ENCODE measurements around the gene RAI1. TPM values are rescaled to one million over a fixed set of nuclear protein-coding genes. Genes with fewer than 3 reads are reported as not detected.
A peak's percentile ranks its signal among the peaks of the same experiment; 100 is the strongest.

The RAI1 gene
- total and polyA plus RNA-seq, 10 donors: 5.4 to 61.9 (median 35.2) TPM

DNA sequence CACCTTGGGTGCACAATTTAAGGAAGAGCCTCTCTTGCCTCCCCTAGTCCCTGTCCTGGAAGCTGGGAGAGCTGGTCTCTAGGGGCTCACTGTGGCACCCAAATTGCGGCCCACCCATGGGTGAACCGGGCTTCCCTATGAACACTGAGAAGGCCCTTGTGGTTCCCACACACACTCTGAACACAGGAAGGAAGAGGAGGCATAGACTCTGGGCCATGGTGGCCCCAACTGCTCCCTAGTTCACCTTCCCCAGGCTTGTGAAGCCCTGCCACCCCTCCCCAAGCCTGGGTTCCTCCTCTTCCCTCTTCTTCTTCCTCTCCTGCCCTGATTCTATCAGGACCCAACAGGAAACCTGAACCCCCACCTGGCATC lies 145.1 kb downstream of the RAI1 start:
- Histone ChIP-seq H3K36me3 (peaks cover 0 to 19% (median 2%) of the 10 kb centered on the region in 6 donors), H3K4me1 (peaks cover 28 to 94% (median 61%) of the 10 kb centered on the region in 6 donors), H3K9me3 (no peaks in the 10 kb centered on the region), H3K4me3 (no peak overlapping the region), H3K27me3 (replicated peaks in 1 of 7) (no peaks in the 10 kb centered on the region), H3K27ac (peak overlapping the region in 4 of 8 donors; percentile 57 to 84 (median 77))
- DNase-seq: no peak
- WGBS, 5 donors: 14 to 75% (median 35%) methylated on average over 2 of the region's 2 CpGs
- intact Hi-C loops (cut with DNase I; ENCODE audit: low total_unique reads): no loop called here
- no peak for TF ChIP-seq POLR2A (IDR thresholded peaks at IDR 0.05)
- TF ChIP-seq, protein P1, sequence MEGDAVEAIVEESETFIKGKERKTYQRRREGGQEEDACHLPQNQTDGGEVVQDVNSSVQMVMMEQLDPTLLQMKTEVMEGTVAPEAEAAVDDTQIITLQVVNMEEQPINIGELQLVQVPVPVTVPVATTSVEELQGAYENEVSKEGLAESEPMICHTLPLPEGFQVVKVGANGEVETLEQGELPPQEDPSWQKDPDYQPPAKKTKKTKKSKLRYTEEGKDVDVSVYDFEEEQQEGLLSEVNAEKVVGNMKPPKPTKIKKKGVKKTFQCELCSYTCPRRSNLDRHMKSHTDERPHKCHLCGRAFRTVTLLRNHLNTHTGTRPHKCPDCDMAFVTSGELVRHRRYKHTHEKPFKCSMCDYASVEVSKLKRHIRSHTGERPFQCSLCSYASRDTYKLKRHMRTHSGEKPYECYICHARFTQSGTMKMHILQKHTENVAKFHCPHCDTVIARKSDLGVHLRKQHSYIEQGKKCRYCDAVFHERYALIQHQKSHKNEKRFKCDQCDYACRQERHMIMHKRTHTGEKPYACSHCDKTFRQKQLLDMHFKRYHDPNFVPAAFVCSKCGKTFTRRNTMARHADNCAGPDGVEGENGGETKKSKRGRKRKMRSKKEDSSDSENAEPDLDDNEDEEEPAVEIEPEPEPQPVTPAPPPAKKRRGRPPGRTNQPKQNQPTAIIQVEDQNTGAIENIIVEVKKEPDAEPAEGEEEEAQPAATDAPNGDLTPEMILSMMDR (IDR thresholded peaks at IDR 0.05 in 8 of 11, conservative IDR thresholded peaks at IDR 0.05 in 3 of 11): no peak
- TF ChIP-seq POLR2AphosphoS5 (IDR thresholded peaks at IDR 0.05): no peak

DNA sequence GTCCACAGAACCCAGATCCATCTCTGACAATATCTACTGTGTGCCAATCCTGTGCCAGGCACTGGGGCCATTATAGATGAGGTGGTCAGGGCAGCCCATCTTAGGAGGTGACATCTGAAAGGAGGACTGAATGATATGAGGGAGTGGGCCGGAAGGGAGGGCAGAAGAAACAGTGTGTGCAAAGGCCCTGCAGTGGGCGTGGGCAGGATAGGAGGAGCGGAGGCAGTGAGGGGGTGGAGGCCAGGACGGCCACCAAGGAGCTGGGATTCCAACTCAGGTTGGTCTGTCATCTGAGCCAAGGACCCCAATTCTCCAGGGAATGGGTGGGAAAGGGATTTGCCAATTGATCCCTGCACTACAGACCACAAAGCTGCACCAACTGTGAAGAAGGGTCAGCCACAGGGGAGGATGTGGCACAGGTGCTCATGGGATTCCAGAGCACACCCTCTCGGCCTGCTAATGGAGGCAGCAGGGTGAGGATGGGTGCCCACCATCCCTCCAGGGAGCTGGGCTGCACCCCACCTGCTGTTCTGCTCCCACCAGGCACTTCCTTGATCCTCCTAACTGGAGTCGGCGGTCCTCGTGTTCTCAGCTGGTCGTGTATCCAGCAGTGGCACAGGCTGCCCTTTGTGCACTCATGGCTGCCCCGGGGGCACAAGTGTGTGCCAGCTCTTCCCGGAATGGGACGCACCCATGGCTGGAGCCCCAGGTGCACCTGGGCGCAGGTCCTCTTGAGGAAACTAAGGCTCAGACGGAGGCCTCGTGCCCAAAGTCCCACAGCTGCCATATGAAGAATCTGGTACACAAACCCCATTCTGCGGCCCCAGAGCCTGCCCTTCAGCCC lies 145.9 kb downstream of the RAI1 start:
- Histone ChIP-seq H3K9me3 (no peaks in the 10 kb centered on the region), H3K36me3 (peaks cover 0 to 28% (median 2%) of the 10 kb centered on the region in 6 donors), H3K27ac (peak overlapping the region in 3 of 8 donors; percentile 57 to 84 (median 82)), H3K4me3 (no peak overlapping the region), H3K27me3 (replicated peaks in 1 of 7) (no peaks in the 10 kb centered on the region), H3K4me1 (peaks cover 28 to 94% (median 61%) of the 10 kb centered on the region in 6 donors)
- no peak for DNase-seq
- WGBS, 5 donors: 86 to 94% (median 92%) methylated on average over 8 to 16 of the region's 16 CpGs
- intact Hi-C loops (cut with DNase I; ENCODE audit: low total_unique reads): no loop called here
- TF ChIP-seq POLR2AphosphoS5 (IDR thresholded peaks at IDR 0.05) (peak in 1 of 3 donors; percentile 12), POLR2A (IDR thresholded peaks at IDR 0.05) (no peak)

DNA sequence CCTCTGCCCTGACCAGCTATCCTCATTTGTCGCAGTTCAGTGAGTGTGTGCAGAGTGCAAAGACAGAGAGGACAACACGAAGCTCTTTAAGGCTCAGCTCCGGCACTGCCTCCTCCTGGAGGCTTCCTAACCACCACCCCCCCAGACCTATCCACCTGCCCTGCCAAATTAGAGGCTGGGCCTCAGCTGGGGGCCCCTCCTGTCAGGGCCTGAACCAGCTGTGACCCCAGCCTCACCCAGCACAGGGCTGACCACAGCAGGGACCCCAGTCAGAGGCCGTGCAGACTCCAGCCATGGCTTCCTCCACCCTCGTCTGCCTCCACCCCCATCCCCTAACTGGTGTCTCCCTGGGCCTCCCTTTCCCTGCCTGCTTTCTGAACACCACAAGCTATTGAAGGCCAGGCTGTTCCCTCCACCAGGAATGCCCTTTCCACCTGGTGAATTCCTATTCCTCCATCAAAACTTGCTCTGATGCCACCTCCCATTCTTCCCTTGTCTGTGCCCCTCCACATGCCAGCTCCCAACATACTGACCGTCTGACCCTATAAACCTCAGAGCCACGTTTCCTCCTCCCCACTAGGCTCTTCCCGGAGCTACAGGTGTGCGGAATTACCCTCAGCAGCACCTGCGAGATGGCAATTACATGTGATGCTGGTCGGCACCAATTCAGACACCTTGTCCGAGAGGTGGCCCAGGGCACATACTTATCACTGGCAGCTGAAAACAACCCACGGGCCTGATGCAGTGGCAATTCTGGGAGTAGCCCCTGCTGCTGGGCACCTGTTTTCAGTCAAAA lies 146.8 kb downstream of the RAI1 start:
- no peak for DNase-seq
- TF ChIP-seq, protein P1 (IDR thresholded peaks at IDR 0.05 in 8 of 11, conservative IDR thresholded peaks at IDR 0.05 in 3 of 11): no peak
- TF ChIP-seq POLR2AphosphoS5 (IDR thresholded peaks at IDR 0.05): no peak
- no peak for TF ChIP-seq POLR2A (IDR thresholded peaks at IDR 0.05)
- intact Hi-C loops (cut with DNase I; ENCODE audit: low total_unique reads): no loop called here

DNA sequence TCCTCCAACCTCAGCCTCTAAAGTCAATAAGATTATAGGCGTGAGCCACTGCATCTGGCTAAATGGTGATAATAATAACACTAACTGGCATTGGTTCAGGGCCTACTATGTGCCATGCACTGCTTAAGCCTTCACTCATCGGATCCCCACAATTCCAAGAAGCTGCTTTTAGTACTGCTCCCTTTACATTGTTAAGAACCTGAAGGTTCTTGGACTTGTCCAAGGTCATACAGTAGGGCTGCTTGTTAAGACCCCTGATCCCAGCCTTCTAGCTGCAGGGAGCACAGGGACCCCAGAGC lies 149.0 kb downstream of the RAI1 start:
- no peaks in the 10 kb centered on the region for H3K27me3 ChIP-seq (replicated peaks in 1 of 7)
- no peak overlapping the region for H3K27ac ChIP-seq
- peaks cover 0 to 30% (median 2%) of the 10 kb centered on the region in 6 donors for H3K36me3 ChIP-seq
- TF ChIP-seq POLR2AphosphoS5 (IDR thresholded peaks at IDR 0.05) (no peak), POLR2A (IDR thresholded peaks at IDR 0.05) (no peak)
- TF ChIP-seq, protein P1 (IDR thresholded peaks at IDR 0.05 in 8 of 11, conservative IDR thresholded peaks at IDR 0.05 in 3 of 11): no peak
- no peak overlapping the region for H3K4me3 ChIP-seq
- no peak for DNase-seq
- WGBS, 5 donors: 94 to 100% (median 96%) methylated on average over 2 of the region's 2 CpGs
- no peaks in the 10 kb centered on the region for H3K9me3 ChIP-seq
- intact Hi-C loops (cut with DNase I; ENCODE audit: low total_unique reads): no loop called here
- H3K4me1 ChIP-seq: peaks cover 13 to 96% (median 55%) of the 10 kb centered on the region in 6 donors

More for the DNA sequence above, 146.8 kb downstream of the RAI1 start:
- H3K27me3 ChIP-seq (replicated peaks in 1 of 7): no peaks in the 10 kb centered on the region
- H3K27ac ChIP-seq: no peak overlapping the region
- H3K4me3 ChIP-seq: no peak overlapping the region
- H3K36me3 ChIP-seq: peaks cover 0 to 30% (median 2%) of the 10 kb centered on the region in 6 donors
- H3K9me3 ChIP-seq: no peaks in the 10 kb centered on the region
- peaks cover 19 to 94% (median 55%) of the 10 kb centered on the region in 6 donors for H3K4me1 ChIP-seq
- 78 to 91% (median 87%) methylated on average over 10 to 13 of the region's 13 CpGs for WGBS, 5 donors

Measured in spleen (tissue), 11 donors.